ENCODE results near the gene PBX4. TPM values are rescaled to one million over a fixed set of nuclear protein-coding genes. Genes with fewer than 3 reads are reported as not detected.

PBX4 gene
- total RNA-seq, 1 experiment from 2014 or later: 3.0 TPM

- no peak for DNase-seq (ENCODE audit: low read depth)
These were observed 91.7 kb downstream of the PBX4 start for GRCh38 chr19:19526581-19527370.

- DNase-seq (ENCODE audit: low read depth): no peak
These were observed 92.7 kb downstream of the PBX4 start for GRCh38 chr19:19525611-19526380.

GRCh38 chr19:19524053-19524452 lies 94.4 kb downstream of the PBX4 start:
- no peak for DNase-seq (ENCODE audit: low read depth)

- no peak for DNase-seq (ENCODE audit: low read depth)
These were observed 95.3 kb downstream of the PBX4 start for GRCh38 chr19:19523177-19523576.

- no peak for DNase-seq (ENCODE audit: low read depth)
These were observed 97.5 kb downstream of the PBX4 start for GRCh38 chr19:19520989-19521388.

- no peak for DNase-seq (ENCODE audit: low read depth)
These were observed 101.3 kb downstream of the PBX4 start for GRCh38 chr19:19517235-19517619.

GRCh38 chr19:19515642-19516519 lies 102.6 kb downstream of the PBX4 start, which contains the start of gene NDUFA13:
TSS of gene NDUFA13 (plus strand) at chr19:19516225. CDS start at chr19:19516239, 14 bp downstream.
- peak; percentile 91 for DNase-seq (ENCODE audit: low read depth)

- DNase-seq (ENCODE audit: low read depth): no peak
These were observed 103.4 kb downstream of the PBX4 start, which contains the start of gene TSSK6 for GRCh38 chr19:19514881-19515641. TSS of gene TSSK6 (minus strand) at chr19:19515548. CDS start at chr19:19515427, 121 bp downstream.

GRCh38 chr19:19514215-19514657 lies 104.3 kb downstream of the PBX4 start:
- no peak for DNase-seq (ENCODE audit: low read depth)

GRCh38 chr19:19513682-19514081 lies 104.8 kb downstream of the PBX4 start:
- no peak for DNase-seq (ENCODE audit: low read depth)

Other genes starting within 250 kb of the PBX4 start
- 21.9 and 23.9 TPM in 2 replicates for gene GATAD2A, start 213.0 kb downstream of the PBX4 start, total RNA-seq (2014; rRNA removed; shearing (Covaris generic))
- 0.68 and 0.96 TPM in 2 replicates for gene TSSK6, start 103.1 kb downstream of the PBX4 start, total RNA-seq (2014; rRNA removed; shearing (Covaris generic))
- 282 and 300 TPM in 2 replicates for gene NDUFA13, start 102.5 kb downstream of the PBX4 start, total RNA-seq (2014; rRNA removed; shearing (Covaris generic))
- gene YJEFN3, start 89.8 kb downstream of the PBX4 start, total RNA-seq (2014; rRNA removed; shearing (Covaris generic)): 0.12 TPM in 1 of 2 replicates, not detected in the other
- under 0.01 and 0.20 TPM in 2 replicates for gene CILP2, start 80.4 kb downstream of the PBX4 start, total RNA-seq (2014; rRNA removed; shearing (Covaris generic))
- gene LPAR2, start 9.5 kb upstream of the PBX4 start, total RNA-seq (2014; rRNA removed; shearing (Covaris generic)): 0.72 and 1.4 TPM in 2 replicates
- 2.3 and 3.3 TPM in 2 replicates for gene GMIP, start 25.0 kb upstream of the PBX4 start, total RNA-seq (2014; rRNA removed; shearing (Covaris generic))
- gene ATP13A1, start 45.0 kb upstream of the PBX4 start, total RNA-seq (2014; rRNA removed; shearing (Covaris generic)): 21.3 and 34.7 TPM in 2 replicates
- gene ZNF101, start 50.2 kb upstream of the PBX4 start, total RNA-seq (2014; rRNA removed; shearing (Covaris generic)): 5.2 and 9.3 TPM in 2 replicates
- 4.9 and 5.4 TPM in 2 replicates for gene ZNF14, start 114.4 kb upstream of the PBX4 start, total RNA-seq (2014; rRNA removed; shearing (Covaris generic))
- 18.4 and 24.8 TPM in 2 replicates for gene ZNF506, start 203.1 kb upstream of the PBX4 start, total RNA-seq (2014; rRNA removed; shearing (Covaris generic))
- gene ZNF253, start 247.2 kb upstream of the PBX4 start, total RNA-seq (2014; rRNA removed; shearing (Covaris generic)): 4.3 and 7.6 TPM in 2 replicates

All from RPMI7951 (cell line).